OCI-LY1 (cell line): ENCODE data around the gene TFAP2E.

ENCODE experiments used
- H2AFZ ChIP-seq: fragments of 200-600 bp; sonication (generic), shearing (Covaris generic); 2 replicates; pipeline ENCODE4 v1.6.0; 2014; ENCODE audit warnings: antibody characterized with exemption, mild to moderate bottlenecking, low read length
- H3F3A ChIP-seq: fragments of 200-600 bp; sonication (generic), shearing (Covaris generic); 2 replicates; pipeline ENCODE4 v1.6.0; 2014; ENCODE audit warnings: mild to moderate bottlenecking, antibody characterized with exemption, low read length, moderate library complexity; ENCODE audit not compliant: insufficient read depth
- H3K27ac ChIP-seq: fragments of 200-600 bp; sonication (generic); 2 replicates; pipeline ENCODE4 v1.5.1; 2014; ENCODE audit warnings: low read length, mixed run types, mild to moderate bottlenecking, low read depth; ENCODE audit not compliant: poor library complexity, severe bottlenecking
- H3K27me3 ChIP-seq: fragments of 200-600 bp; sonication (generic); 2 replicates; pipeline ENCODE4 v1.6.0; 2014; ENCODE audit warnings: antibody characterized with exemption, mild to moderate bottlenecking, low read length, moderate library complexity; ENCODE audit not compliant: insufficient read depth
- H3K36me3 ChIP-seq: fragments of 200-600 bp; sonication (generic); 2 replicates; pipeline ENCODE4 v1.6.1; 2014; ENCODE audit warnings: mild to moderate bottlenecking, antibody characterized with exemption, low read length, moderate library complexity, mixed read lengths; ENCODE audit not compliant: insufficient read depth
- H3K4me1 ChIP-seq: fragments of 200-600 bp; sonication (generic); 2 replicates; pipeline ENCODE4 v1.5.1; 2014; ENCODE audit warnings: mild to moderate bottlenecking, low read length, moderate library complexity; ENCODE audit not compliant: insufficient read depth, severe bottlenecking
- H3K4me2 ChIP-seq: fragments of 200-600 bp; sonication (generic), shearing (Covaris generic); 2 replicates; pipeline ENCODE4 v1.6.1; 2014; ENCODE audit warnings: low read length
- H3K4me3 ChIP-seq: fragments of 200-600 bp; sonication (generic); 2 replicates; pipeline ENCODE4 v1.5.1; 2014; ENCODE audit warnings: low read length, low read depth, mild to moderate bottlenecking, mixed read lengths; ENCODE audit not compliant: poor library complexity, severe bottlenecking
- H3K79me2 ChIP-seq: fragments of 200-600 bp; shearing (Covaris generic); 2 replicates; pipeline ENCODE4 v1.6.1; 2016; ENCODE audit warnings: mixed run types, low read length, mixed read lengths; ENCODE audit not compliant: insufficient read depth
- H3K9ac ChIP-seq: fragments of 200-600 bp; sonication (generic), shearing (Covaris generic); 2 replicates; pipeline ENCODE4 v1.6.1; 2014; ENCODE audit warnings: mild to moderate bottlenecking, low read length, mixed read lengths
- H3K9me2 ChIP-seq: fragments of 200-600 bp; sonication (generic), shearing (Covaris generic); 2 replicates; pipeline ENCODE4 v1.6.1; 2014; ENCODE audit warnings: low read depth, mild to moderate bottlenecking, low read length, mixed read lengths
- H3K9me3 ChIP-seq: fragments of 200-600 bp; shearing (Covaris generic); 2 replicates; pipeline ENCODE4 v1.6.1; 2014; ENCODE audit warnings: low read length, mixed read lengths
- H4K20me1 ChIP-seq: fragments of 200-600 bp; sonication (generic), shearing (Covaris generic); 2 replicates; pipeline ENCODE4 v1.6.0; 2016; ENCODE audit warnings: mild to moderate bottlenecking, low read length; ENCODE audit not compliant: insufficient read depth
- CTCF ChIP-seq: fragments of 200-600 bp; sonication (generic), shearing (Covaris generic); IDR thresholded peaks from 2 replicates; pipeline ENCODE4 v1.5.1; 2017; ENCODE audit warnings: mild to moderate bottlenecking, antibody characterized with exemption, low read length, moderate library complexity, mixed read lengths
- EZH2 ChIP-seq: fragments of 200-600 bp; sonication (generic), shearing (Covaris generic); IDR thresholded peaks from 2 replicates; pipeline ENCODE4 v1.8.0; 2017; ENCODE audit warnings: borderline replicate concordance, mixed run types, mild to moderate bottlenecking, antibody characterized with exemption, low read length, moderate library complexity, mixed read lengths

Gene TFAP2E

GRCh38 chr1:35605071-35605866 lies 32.2 kb downstream of the TFAP2E start:
- no peak for TF ChIP-seq EZH2
- TF ChIP-seq CTCF, result no peak
- Histone ChIP-seq H3K27me3 (no peaks in the 10 kb centered on the region), H3K9me2 (no peaks in the 10 kb centered on the region), H3K9me3 (no peaks in the 10 kb centered on the region), H3K4me2 (no peak overlapping the region), H3F3A (no peaks in the 10 kb centered on the region), H3K36me3 (peaks cover 96% of the 10 kb centered on the region), H2AFZ (no peak overlapping the region), H3K27ac (no peak overlapping the region), H3K4me3 (no peak overlapping the region), H3K4me1 (no peaks in the 10 kb centered on the region), H4K20me1 (no peaks in the 10 kb centered on the region), H3K79me2 (peaks cover 17% of the 10 kb centered on the region; the same call in 1 of the 2 replicates), H3K9ac (no peak overlapping the region)

DNA sequence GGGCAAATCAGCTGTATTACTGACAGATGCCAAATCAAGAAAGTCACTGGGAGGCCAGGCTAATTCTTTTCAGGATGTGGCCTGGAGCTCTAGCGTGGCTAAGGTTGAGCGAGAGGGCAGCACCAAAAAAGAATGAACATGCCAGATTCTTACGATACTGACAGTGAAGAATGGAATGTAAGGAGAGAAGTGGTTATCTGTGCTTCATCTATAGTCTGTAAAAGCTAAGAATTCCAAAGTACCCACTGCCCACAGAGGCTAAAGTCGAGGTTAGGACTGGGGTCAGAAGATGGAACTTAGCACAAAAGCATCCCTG lies 32.7 kb downstream of the TFAP2E start:
- Histone ChIP-seq H3K4me1 (no peaks in the 10 kb centered on the region), H3F3A (no peaks in the 10 kb centered on the region), H3K79me2 (peaks cover 17% of the 10 kb centered on the region; the same call in 1 of the 2 replicates), H3K4me2 (no peak overlapping the region), H3K9me3 (no peaks in the 10 kb centered on the region), H4K20me1 (no peaks in the 10 kb centered on the region), H2AFZ (no peak overlapping the region), H3K36me3 (peaks cover 97% of the 10 kb centered on the region), H3K4me3 (no peak overlapping the region), H3K9me2 (no peaks in the 10 kb centered on the region), H3K9ac (no peak overlapping the region), H3K27me3 (no peaks in the 10 kb centered on the region), H3K27ac (no peak overlapping the region)
- TF ChIP-seq EZH2, result no peak
- TF ChIP-seq CTCF, result no peak

- no peak overlapping the region for H3K27ac ChIP-seq
- no peaks in the 10 kb centered on the region for H3F3A ChIP-seq
- no peak overlapping the region for H2AFZ ChIP-seq
- no peaks in the 10 kb centered on the region for H4K20me1 ChIP-seq
- no peaks in the 10 kb centered on the region for H3K27me3 ChIP-seq
- H3K9ac ChIP-seq, result no peak overlapping the region
- TF ChIP-seq CTCF, result no peak
- TF ChIP-seq EZH2, result no peak
- H3K36me3 ChIP-seq, result peaks cover 98% of the 10 kb centered on the region
- H3K9me2 ChIP-seq, result no peaks in the 10 kb centered on the region
- peaks cover 42% of the 10 kb centered on the region for H3K79me2 ChIP-seq
- H3K4me2 ChIP-seq, result no peak overlapping the region
- no peaks in the 10 kb centered on the region for H3K9me3 ChIP-seq
- no peak overlapping the region for H3K4me3 ChIP-seq
- H3K4me1 ChIP-seq, result no peaks in the 10 kb centered on the region
These were observed 38.5 kb downstream of the TFAP2E start for GRCh38 chr1:35611655-35612054.
